Osteoblast (primary cell): ENCODE data around the gene RUFY4. TPM values are rescaled to one million over a fixed set of nuclear protein-coding genes. Genes with fewer than 3 reads are reported as not detected.
"Not testable (repeated sequence)": the region's sequence is repeated elsewhere in the genome, so short reads cannot be mapped to it uniquely, and the experiment has no call there.

ENCODE experiments used
- DNase-seq: peaks from one replicate; pipeline ENCODE4 v3.0.0; 2011; ENCODE audit warnings: low spot score, mixed read lengths; ENCODE audit not compliant: insufficient read length; ENCODE audit errors: missing footprints
- H2AFZ ChIP-seq: 2 replicates; pipeline ENCODE4 v1.6.0; 2011; ENCODE audit warnings: mild to moderate bottlenecking, low read length
- H3K27ac ChIP-seq: 2 replicates; pipeline ENCODE4 v1.5.1; 2011; ENCODE audit warnings: mild to moderate bottlenecking, low read depth, low read length, moderate library complexity
- H3K27me3 ChIP-seq: 2 replicates; pipeline ENCODE4 v1.6.0; 2012; ENCODE audit warnings: mild to moderate bottlenecking, control low read depth, inconsistent platforms, low read length, moderate library complexity; ENCODE audit not compliant: insufficient read depth
- H3K36me3 ChIP-seq: 2 replicates; pipeline ENCODE4 v1.5.1; 2011; ENCODE audit warnings: mild to moderate bottlenecking, low read length, control low read depth, moderate library complexity; ENCODE audit not compliant: insufficient read depth
- H3K4me1 ChIP-seq: 2 replicates; pipeline ENCODE4 v1.5.1; 2011; ENCODE audit warnings: mild to moderate bottlenecking, low read length, control low read depth, moderate library complexity; ENCODE audit not compliant: insufficient read depth
- H3K4me2 ChIP-seq: 2 replicates; pipeline ENCODE4 v1.6.0; 2011; ENCODE audit warnings: mild to moderate bottlenecking, low read length; ENCODE audit not compliant: insufficient read depth
- H3K4me3 ChIP-seq: fragments of 200-600 bp; sonication (generic); 3 replicates; pipeline ENCODE4 v1.5.1; 2012; ENCODE audit warnings: mild to moderate bottlenecking, low read length, inconsistent platforms; ENCODE audit not compliant: insufficient read depth
- H3K79me2 ChIP-seq: 2 replicates; pipeline ENCODE4 v1.6.0; 2012; ENCODE audit warnings: mild to moderate bottlenecking, low read length, control low read depth, inconsistent platforms; ENCODE audit not compliant: insufficient read depth
- H3K9me3 ChIP-seq: 2 replicates; pipeline ENCODE4 v1.5.1; 2011; ENCODE audit warnings: low read depth, low read length, control low read depth
- H4K20me1 ChIP-seq: 2 replicates; pipeline ENCODE4 v1.6.0; 2012; ENCODE audit warnings: mild to moderate bottlenecking, low read length, control low read depth; ENCODE audit not compliant: insufficient read depth
- total RNA-seq: library from RNA; depleted of rRNA; stranded (reverse); fragments of >200 nt; gene quantifications from 2 replicates; pipeline ENCODE4 v1.2.3, GENCODE V29; 2012
- TF ChIP-seq, protein P1 (sequence below): IDR thresholded peaks from 2 replicates; pipeline ENCODE4 v1.5.1; 2011; ENCODE audit warnings: mild to moderate bottlenecking, low read depth, low read length, moderate library complexity; ENCODE audit errors: extremely low read depth

RUFY4 gene
- total RNA-seq, 1 donor: not detected

DNA sequence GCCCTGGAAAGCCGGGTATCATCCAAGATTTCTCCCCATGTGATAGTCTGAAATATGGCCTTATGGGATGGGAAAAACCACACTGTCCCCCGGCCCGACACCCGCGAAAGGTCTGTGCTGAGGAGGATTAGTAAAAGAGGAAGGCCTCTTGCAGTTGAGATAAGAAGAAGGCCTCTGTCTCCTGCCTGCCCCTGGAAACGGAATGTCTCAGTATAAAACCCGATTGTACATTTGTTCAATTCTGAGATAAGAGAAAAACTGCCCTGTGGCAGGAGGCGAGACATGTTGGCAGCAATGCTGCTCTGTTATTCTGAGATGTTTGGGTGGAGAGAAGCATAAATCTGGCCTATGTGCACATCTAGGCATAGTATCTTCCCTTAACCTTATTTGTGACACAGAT lies 26.8 kb downstream of the RUFY4 start:
- Histone ChIP-seq H2AFZ (no peak overlapping the region), H3K27ac (no peak overlapping the region), H3K27me3 (peaks cover 66% of the 10 kb centered on the region), H3K9me3 (no peaks in the 10 kb centered on the region), H3K4me1 (no peaks in the 10 kb centered on the region), H4K20me1 (no peaks in the 10 kb centered on the region), H3K79me2 (no peaks in the 10 kb centered on the region), H3K36me3 (no peaks in the 10 kb centered on the region), H3K4me2 (no peak overlapping the region), H3K4me3 (no peak overlapping the region)
- DNase-seq: no peak
- TF ChIP-seq, protein P1, sequence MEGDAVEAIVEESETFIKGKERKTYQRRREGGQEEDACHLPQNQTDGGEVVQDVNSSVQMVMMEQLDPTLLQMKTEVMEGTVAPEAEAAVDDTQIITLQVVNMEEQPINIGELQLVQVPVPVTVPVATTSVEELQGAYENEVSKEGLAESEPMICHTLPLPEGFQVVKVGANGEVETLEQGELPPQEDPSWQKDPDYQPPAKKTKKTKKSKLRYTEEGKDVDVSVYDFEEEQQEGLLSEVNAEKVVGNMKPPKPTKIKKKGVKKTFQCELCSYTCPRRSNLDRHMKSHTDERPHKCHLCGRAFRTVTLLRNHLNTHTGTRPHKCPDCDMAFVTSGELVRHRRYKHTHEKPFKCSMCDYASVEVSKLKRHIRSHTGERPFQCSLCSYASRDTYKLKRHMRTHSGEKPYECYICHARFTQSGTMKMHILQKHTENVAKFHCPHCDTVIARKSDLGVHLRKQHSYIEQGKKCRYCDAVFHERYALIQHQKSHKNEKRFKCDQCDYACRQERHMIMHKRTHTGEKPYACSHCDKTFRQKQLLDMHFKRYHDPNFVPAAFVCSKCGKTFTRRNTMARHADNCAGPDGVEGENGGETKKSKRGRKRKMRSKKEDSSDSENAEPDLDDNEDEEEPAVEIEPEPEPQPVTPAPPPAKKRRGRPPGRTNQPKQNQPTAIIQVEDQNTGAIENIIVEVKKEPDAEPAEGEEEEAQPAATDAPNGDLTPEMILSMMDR: no peak

DNA sequence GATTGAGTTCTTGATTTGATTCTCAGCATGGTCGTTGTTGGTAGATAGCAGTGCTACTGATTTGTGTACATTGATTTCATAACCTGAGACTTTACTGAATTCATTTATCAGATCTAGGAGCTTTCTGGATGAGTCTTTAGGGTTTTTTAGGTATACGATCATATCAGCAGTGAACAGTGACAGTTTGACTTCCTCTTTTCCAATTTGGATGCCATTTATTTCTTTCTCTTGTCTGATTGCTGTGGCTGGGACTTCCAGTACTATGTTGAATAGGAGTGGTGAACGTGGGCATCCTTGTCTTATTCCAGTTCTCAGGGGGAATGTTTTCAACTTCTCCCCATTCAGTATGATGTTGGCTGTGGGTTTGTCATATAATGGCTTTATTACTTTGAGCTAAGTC lies 28.9 kb downstream of the RUFY4 start:
- DNase-seq: no peak
- no peak overlapping the region for H3K4me3 ChIP-seq
- no peak overlapping the region for H3K27ac ChIP-seq
- H3K9me3 ChIP-seq: no peaks in the 10 kb centered on the region
- no peaks in the 10 kb centered on the region for H3K79me2 ChIP-seq
- TF ChIP-seq, protein P1: no peak
- no peaks in the 10 kb centered on the region for H3K4me1 ChIP-seq
- H3K27me3 ChIP-seq: peaks cover 61% of the 10 kb centered on the region
- no peak overlapping the region for H3K4me2 ChIP-seq
- H2AFZ ChIP-seq: no peak overlapping the region
- no peaks in the 10 kb centered on the region for H3K36me3 ChIP-seq
- H4K20me1 ChIP-seq: no peaks in the 10 kb centered on the region

DNA sequence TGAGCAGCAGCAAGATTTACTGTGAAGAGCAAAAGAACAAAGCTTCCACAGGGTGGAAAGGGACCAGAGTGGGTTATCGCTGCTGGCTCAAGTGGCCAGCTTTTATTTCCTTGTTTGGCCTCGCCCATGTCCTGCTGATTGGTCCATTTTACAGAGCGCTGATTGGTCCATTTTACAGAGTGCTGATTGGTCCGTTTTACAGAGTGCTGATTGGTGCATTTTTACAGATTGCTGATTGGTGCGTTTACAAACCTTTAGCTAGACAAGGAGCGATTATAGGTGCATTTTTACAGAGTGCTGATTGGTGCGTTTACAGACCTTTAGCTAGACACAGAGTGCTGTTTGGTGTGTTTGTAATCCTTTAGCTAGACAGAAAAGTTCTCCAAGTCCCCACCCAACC lies 39.8 kb downstream of the RUFY4 start:
- not testable (repeated sequence) for H3K4me3 ChIP-seq, H3K27ac ChIP-seq, H4K20me1 ChIP-seq, H3K9me3 ChIP-seq, H2AFZ ChIP-seq, H3K36me3 ChIP-seq, H3K79me2 ChIP-seq, H3K4me2 ChIP-seq, H3K4me1 ChIP-seq, DNase-seq, H3K27me3 ChIP-seq

DNA sequence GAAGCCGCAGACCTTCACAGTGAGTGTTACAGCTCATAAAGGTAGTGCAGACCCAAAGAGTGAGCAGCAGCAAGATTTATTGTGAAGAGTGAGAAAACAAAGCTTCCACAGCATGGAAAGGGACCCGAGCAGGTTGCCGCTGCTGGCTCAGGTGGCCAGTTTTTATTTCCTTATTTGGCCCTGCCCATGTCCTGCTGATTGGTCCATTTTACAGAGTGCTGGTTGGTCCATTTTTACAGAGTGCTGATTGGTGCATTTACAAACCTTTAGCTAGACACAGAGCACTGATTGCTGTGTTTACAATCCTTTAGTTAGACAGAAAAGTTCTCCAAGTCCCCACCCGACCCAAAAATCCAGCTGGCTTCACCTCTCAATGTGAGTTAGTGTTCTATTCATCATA lies 52.7 kb downstream of the RUFY4 start:
- not testable (repeated sequence) for H3K4me3 ChIP-seq, H3K4me2 ChIP-seq, DNase-seq, H3K4me1 ChIP-seq, H4K20me1 ChIP-seq, H3K9me3 ChIP-seq, H3K79me2 ChIP-seq, H3K36me3 ChIP-seq, H3K27ac ChIP-seq, H2AFZ ChIP-seq
- H3K27me3 ChIP-seq: peaks cover 21% of the 10 kb centered on the region

DNA sequence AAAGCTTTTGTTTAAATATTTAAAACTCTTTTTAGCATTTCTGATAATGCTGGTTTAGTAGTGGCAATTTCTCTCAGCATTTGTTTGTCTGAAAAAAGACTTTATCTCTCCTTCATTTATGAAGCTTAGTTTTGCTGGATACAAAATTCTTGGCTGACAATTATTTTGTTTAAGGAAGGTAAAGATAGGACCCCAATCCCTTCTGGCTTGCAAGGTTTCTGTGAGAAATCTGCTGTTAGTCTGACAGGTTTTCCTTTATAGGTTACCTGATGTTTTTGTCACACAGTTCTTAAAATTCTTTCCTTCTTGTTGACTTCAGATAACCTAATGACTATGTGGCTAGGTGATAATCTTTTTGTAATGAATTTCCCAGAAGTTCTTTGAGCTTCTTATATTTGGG lies 53.2 kb downstream of the RUFY4 start:
- DNase-seq, H3K9me3 ChIP-seq, H3K4me1 ChIP-seq, H3K27ac ChIP-seq, H3K36me3 ChIP-seq, H3K4me3 ChIP-seq, H3K79me2 ChIP-seq, H4K20me1 ChIP-seq, H2AFZ ChIP-seq, H3K4me2 ChIP-seq: not testable (repeated sequence)
- H3K27me3 ChIP-seq: peaks cover 23% of the 10 kb centered on the region
